Right hindlimb (tissue), 1 donor: ENCODE results near the gene PRMT9.

Experiments
- DNase-seq: peaks from one replicate; pipeline ENCODE4 v3.0.0-alpha.2; 2018

Gene PRMT9

DNA sequence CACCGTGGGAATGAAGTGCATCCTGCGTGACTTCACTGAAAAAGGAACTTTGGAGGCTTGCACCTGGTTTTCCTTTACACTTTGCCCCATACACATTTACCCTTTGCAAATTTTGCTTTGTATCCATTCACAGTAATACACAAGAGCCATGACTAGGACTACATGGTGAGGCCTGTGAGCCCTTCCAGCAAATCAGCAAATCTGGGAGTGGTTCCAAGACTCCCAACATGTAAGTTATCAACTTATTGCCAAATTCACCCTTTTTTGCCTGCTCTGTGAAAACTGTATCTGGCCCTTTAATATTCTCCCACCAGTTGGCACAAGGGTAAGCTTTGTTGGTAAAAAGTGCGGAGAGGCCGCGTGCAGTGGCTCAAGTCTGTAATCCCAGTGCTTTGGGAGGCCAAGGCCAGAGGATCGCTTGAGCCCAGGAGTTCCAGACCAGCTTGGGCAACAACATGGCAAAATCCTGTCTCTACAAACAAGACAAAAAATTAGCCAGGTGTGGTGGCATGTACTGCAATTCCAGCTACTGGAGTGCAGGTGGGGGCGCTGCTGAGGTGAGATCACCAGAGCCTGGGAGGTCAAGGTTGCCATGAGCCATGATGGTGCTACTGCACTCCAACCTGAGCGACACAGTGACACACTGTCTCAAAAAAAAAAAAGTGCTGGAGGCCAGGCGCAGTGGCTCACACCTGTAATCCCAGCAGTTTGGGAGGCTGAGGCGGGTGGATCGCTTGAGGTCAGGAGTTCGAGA, 5.0 kb downstream of the PRMT9 start:
- DNase-seq, result no peak

GRCh38 chr4:147678106-147678505, 5.9 kb downstream of the PRMT9 start:
- DNase-seq, result no peak

- no peak for DNase-seq
These were observed 9.5 kb downstream of the PRMT9 start for GRCh38 chr4:147674496-147674895.

- no peak for DNase-seq
These were observed 9.9 kb downstream of the PRMT9 start for GRCh38 chr4:147674073-147674472.

GRCh38 chr4:147658501-147658900, 25.5 kb downstream of the PRMT9 start:
- no peak for DNase-seq

DNA sequence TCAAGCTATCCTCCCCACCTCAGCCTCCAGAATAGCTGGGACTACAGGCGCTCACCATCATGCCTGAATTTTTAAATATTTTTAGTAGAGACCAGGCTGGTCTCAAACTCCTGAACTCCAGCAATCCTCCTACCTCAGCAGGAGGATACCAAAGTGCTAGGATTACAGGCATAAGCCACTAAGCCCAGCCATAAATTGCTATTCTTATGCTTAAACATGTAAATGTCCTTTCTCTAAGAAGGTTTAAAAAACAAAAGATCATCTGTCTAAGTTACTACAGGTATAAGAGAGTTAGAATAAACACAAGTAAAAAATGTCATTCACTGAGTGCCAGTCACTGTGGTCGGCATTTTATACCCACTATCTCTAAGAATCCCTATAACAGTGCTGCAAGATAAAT, 28.3 kb downstream of the PRMT9 start:
- no peak for DNase-seq

DNA sequence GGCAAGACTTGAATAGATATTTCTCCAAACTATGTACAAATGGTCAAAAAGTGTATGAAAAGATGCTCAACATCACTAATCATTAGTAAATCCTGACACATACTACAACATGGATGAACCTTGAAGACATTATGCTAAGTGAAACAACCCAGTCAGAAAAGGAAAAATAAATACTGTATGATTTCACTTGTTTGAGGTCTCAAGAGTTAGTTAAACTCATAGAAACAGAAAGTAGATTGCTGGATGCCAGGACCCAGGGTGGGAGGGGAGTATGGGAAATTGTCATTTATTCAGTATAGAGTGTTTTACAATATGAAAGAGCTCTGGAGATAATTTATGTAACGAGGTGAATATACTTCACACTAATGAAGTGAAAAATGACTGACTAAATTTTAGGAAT, 32.4 kb downstream of the PRMT9 start:
- no peak for DNase-seq

DNA sequence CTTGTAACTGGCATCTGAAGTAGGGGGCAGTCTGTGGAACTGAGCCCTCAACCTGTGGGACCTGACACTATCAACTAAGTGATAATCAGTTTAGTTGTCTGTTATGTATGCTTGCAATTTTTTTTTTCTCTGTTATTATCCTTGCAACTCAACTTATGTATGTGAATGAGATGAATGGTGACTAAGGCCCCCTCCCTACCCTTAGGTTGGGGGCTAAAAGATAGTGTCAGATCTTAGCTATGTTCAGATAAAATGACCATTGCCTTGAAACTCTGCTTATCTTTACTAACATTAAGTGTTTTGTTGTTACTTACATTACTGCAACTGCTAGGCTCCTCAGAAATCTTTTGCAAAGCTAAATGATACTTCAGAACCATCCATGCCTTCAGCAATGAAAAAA, 35.3 kb downstream of the PRMT9 start:
- DNase-seq, result no peak

DNA sequence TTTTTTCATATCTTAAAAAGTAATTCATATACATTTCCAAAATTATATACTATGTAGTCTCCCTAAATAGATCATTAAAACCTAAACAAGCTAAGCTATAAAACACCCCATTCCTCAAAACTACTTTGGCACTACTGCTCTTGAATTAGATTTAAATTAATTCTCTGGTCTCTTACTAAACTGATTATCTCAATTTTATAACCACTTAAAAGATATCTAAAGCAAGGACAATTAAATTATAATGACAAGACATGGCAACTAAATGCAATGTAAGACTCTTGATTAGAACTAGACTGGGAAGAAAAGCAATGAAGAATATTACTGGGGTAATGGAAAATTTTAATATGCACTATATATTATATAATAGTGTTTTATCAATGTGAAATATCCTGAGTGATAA, 38.9 kb downstream of the PRMT9 start:
- DNase-seq, result no peak

DNA sequence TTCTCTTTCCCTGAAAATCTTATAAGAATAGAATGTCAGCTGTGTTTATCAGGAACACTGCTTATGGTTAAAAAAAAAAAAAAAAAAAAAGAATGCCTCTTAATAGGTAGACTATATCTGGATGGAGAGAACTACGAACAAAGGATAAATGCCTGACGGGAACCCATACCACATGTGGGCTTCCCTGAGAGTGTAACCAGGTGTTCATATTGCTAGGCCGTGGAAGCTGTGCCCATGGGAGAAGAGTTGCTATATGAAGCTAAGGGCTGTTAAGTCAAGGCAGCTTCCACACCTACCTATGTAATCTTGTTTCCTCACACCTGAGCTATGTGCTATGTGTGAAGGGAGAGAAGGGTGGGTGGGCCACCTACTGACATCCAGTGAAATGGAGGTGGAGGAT, 39.5 kb downstream of the PRMT9 start:
- DNase-seq, result no peak

GRCh38 chr4:147643616-147644015, 40.3 kb downstream of the PRMT9 start:
- no peak for DNase-seq

DNA sequence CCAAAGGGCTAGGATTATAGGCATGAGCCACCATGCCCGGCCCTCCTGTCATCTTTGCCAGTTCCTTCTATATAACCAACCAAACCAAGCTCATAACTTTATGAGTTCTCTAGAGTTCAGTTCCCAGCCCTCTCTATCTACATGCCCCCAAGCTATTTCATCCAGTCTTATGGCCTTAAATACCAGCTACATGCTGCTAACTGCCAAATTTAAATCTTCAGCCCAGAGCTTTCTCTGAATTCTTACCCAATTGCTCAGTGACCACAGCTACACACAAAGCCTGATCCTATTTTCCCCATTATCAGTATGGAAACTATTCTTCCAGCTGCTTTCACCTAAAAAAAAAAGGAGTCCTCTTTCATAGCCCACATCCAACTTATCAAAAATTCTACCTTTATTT, 43.6 kb downstream of the PRMT9 start:
- DNase-seq, result no peak

DNA sequence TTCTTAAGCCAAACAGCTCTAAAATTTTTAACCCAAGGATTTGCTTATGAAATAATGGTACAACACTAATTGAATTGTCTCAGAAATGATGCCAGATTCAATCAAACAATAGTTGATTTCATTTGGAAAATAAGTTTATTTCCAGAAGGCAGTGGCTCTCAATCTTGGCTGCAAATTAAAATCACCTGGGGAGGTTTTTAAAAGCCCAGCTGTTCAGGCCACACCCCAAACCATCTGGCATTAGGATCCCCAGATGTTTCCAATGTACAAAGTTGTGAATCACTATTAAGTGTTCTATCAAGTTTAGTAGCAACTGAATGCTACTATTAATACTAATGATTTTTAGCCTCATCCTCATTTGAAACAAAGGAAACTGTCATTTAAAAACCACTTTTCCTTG, 44.6 kb downstream of the PRMT9 start:
- no peak for DNase-seq

DNA sequence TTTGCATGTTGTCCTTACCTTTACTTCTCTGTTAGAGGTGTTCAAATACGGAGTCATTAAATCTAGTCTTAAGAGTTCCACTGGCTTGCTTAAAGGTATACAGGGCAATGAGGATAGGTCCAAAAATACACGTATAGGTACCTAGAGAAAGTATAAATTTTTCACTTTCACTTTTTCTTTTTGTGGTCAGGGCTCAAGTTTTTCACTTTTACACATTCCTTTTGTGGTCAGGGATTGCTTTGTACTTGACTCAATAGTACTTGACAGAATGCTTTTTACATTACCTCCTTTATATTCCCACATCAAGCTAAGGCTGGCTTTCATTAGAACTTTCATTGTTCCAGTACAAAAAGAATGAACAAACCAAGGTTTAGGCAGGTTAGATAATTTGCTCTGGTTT, 45.0 kb downstream of the PRMT9 start:
- no peak for DNase-seq

- no peak for DNase-seq
These were observed 45.6 kb downstream of the PRMT9 start for GRCh38 chr4:147638365-147638764.

GRCh38 chr4:147635348-147635747, 48.6 kb downstream of the PRMT9 start:
- DNase-seq, result no peak

- DNase-seq, result no peak
These were observed 50.3 kb downstream of the PRMT9 start for GRCh38 chr4:147633643-147634042.

DNA sequence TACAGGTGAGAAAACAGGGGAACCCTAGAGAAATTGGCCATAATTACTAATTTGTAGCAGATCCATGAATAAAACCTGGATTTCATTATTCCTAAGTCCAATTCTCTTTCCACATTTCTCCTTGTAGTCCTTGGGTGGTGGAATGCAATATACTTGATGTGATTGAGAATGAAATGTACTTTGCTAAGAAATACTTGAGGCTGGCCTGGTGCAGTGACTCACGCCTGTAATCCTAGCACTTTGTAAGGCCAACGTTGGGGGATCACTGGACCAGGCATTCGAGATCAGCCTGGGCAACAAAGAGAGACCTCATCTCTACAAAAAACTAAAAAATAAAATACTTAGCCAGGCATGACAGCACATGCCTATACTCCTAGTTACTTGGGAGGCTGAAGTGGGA, 50.9 kb downstream of the PRMT9 start:
- no peak for DNase-seq

DNA sequence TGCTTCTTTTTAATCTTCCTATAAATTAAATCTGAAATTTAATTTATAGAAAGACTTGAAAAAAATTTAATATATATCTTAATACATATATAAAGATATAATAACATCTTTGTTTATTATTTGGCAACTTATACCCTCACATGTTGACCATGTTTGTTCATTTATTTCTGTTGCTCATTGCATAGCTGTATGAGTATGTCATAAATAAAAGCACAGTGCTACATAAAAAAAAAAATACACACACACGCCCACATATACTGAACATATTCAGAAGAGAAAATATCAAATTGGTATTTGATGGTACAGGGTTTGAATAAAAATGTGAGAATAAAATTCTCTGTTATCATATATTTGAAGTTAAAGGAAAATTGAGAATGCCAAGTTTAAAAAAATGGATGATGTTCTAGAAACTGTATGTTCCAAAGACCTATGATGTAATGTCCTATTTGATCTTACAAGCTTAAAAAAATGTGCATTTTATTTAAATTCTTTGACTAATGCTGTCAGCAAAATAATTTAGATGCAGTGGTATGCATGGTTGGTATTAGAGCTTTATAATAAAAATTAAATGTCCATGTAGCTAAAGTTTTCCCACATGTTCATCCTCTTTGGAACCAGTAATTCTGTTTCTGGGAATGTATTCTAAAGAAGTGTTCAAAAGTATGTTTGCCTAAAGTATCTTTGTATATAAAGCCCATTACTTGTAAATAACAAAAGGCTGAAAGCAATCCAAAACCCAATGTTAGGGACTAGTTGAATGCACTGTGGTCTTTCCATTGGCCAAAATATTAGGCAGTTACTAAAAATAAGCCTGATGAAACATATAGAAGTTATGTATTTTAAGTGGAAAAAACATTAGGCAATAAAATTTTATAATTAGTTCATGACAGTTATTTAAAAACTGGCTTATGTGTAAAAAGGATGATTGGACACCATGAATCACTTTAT, 53.9 kb downstream of the PRMT9 start:
- no peak for DNase-seq

DNA sequence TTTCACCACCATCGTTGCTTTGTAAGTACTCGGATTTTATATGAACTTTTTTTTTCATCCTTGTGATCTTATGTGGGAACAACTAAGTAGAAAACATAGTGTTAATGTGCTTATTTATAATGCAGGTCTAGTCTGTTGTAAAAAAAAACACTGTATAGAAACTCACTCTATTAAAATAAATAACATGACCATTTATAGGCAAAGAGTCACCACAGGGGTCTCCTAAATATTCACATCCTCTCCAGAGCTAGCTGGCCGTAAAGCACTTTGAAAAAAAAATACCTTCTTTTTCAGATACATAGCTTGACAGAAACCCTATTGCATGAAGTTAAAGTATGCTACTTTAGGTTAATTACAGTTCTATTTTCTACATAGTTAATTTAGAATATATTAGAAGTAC, 55.5 kb downstream of the PRMT9 start:
- DNase-seq, result no peak

GRCh38 chr4:147626903-147627302, 57.1 kb downstream of the PRMT9 start:
- DNase-seq, result no peak

GRCh38 chr4:147625733-147626132, 58.2 kb downstream of the PRMT9 start:
- DNase-seq, result no peak

DNA sequence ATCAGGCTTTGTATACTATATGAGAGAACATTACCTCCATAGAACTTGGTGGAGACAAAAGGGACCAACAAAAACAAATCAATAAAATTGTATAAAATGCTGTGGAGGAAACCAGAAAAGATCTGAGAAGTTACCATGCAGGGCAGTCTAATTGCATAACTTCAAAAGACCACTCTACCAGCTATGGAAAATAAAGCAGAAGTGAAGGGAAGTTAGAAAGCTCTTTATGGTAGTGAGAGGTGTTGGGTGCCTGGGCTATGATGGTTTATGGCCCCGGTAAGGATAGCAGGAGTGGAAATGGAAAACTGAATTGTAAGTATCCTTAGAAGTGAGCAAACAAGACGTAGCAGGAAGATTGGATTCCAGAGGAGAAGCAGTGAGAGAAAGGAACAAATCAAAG, 63.6 kb downstream of the PRMT9 start:
- no peak for DNase-seq
